ENCODE data around the gene MRGPRF.

DNA sequence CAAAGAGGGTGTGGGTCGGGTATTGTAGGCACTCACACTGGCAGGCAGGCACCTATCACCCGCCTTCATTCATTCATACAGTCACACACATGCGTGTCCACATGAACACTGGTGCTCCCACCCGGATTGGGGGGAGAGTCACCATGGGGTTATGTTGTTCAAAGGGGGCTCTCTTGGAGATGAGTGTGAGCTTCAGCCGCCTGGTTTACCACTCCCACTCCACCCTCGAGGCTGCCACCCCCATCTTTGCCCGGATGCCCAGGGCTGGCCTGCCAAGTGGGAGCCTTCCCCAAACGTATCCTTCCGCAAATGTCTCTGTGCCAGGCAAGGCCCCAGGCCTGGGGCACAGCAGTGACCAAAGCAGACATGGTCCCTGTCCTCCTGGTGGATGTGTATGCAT lies 54.8 kb downstream of the MRGPRF start:
- TF ChIP-seq TAF1 (IDR thresholded peaks at IDR 0.05; ENCODE audit: borderline replicate concordance, insufficient read depth, low read length): no peak
- no peak for TF ChIP-seq POLR2AphosphoS5 (IDR thresholded peaks at IDR 0.05; ENCODE audit: low read depth, low read length)

Measured in PFSK-1 (cell line).